Mucosa of descending colon (tissue), 3 donors: ENCODE measurements around the gene DHRS1. TPM values are rescaled to one million over a fixed set of nuclear protein-coding genes. Genes with fewer than 3 reads are reported as not detected.

Experiments used
- ATAC-seq: fragments of 200-7000 bp; cut with Tn5 transposase; one replicate; pipeline ENCODE4 v1.9.1; 2020; ENCODE audit warnings: mild to moderate bottlenecking, moderate library complexity
- DNase-seq, 3 donors: peaks; one replicate each; pipeline ENCODE4 v3.0.0-alpha.2; 2020
- H3K36me3 ChIP-seq: fragments of 200-600 bp; one replicate; pipeline ENCODE4 v1.8.0; 2021; ENCODE audit warnings: low read depth, mild to moderate bottlenecking
- H3K4me1 ChIP-seq: fragments of 200-600 bp; one replicate; pipeline ENCODE4 v1.8.0; 2021; ENCODE audit warnings: low read depth, mild to moderate bottlenecking
- H3K4me3 ChIP-seq: fragments of 200-600 bp; one replicate; pipeline ENCODE4 v1.8.0; 2021; ENCODE audit warnings: mild to moderate bottlenecking
- H3K9me3 ChIP-seq: fragments of 200-600 bp; one replicate; pipeline ENCODE4 v1.8.0; 2021; ENCODE audit warnings: mild to moderate bottlenecking
- intact Hi-C, 2 donors: fragments of 100-400 bp; cut with DNase I in 1 of 2; cut with micrococcal nuclease in 1 of 2; formaldehyde crosslinking; loops; one replicate each; pipeline versions ENCODE4 v1.11.0 to v1.11.1; 2022; cut with DNase I, micrococcal nuclease
- total RNA-seq, 3 donors: library from RNA; stranded (reverse); fragmentation: NEBNext Ultra II Directional in 2 of 3; extraction: Animal tissue kit (Norgen Biotek cat#: 25700) in 2 of 3; gene quantifications; one replicate each; pipeline versions ENCODE4 v1.2.1 to v1.2.4, GENCODE V29; 2021 to 2023
- TF ChIP-seq, protein P1 (sequence below): fragments of 200-600 bp; IDR thresholded peaks from one replicate; pipeline ENCODE4 v1.8.0; 2022; ENCODE audit warnings: antibody characterized with exemption, mild to moderate bottlenecking
- donor health status: DM: no; HTN: no; CAD: no; lungs with moderate emphysema.
- donor health status: DM: no; HTN: no; CAD: no.
- donor health status: DM: no; HTN: yes; CAD: no.

DHRS1 gene
- total RNA-seq, 3 donors from 2014 or later: 30.6 to 56.9 (median 54.9) TPM

GRCh38 chr14:24272467-24272866 lies 27.1 kb downstream of the DHRS1 start:
- H3K36me3 ChIP-seq: no peaks in the 10 kb centered on the region
- intact Hi-C loops: no loop called here
- H3K4me1 ChIP-seq: no peaks in the 10 kb centered on the region
- DNase-seq (no peak), ATAC-seq (no peak)
- H3K4me3 ChIP-seq: no peak overlapping the region
- no peaks in the 10 kb centered on the region for H3K9me3 ChIP-seq
- TF ChIP-seq, protein P1, sequence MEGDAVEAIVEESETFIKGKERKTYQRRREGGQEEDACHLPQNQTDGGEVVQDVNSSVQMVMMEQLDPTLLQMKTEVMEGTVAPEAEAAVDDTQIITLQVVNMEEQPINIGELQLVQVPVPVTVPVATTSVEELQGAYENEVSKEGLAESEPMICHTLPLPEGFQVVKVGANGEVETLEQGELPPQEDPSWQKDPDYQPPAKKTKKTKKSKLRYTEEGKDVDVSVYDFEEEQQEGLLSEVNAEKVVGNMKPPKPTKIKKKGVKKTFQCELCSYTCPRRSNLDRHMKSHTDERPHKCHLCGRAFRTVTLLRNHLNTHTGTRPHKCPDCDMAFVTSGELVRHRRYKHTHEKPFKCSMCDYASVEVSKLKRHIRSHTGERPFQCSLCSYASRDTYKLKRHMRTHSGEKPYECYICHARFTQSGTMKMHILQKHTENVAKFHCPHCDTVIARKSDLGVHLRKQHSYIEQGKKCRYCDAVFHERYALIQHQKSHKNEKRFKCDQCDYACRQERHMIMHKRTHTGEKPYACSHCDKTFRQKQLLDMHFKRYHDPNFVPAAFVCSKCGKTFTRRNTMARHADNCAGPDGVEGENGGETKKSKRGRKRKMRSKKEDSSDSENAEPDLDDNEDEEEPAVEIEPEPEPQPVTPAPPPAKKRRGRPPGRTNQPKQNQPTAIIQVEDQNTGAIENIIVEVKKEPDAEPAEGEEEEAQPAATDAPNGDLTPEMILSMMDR: no peak

GRCh38 chr14:24271834-24272263 lies 27.7 kb downstream of the DHRS1 start:
- H3K4me1 ChIP-seq: no peaks in the 10 kb centered on the region
- intact Hi-C loops: no loop called here

GRCh38 chr14:24271134-24271833 lies 28.3 kb downstream of the DHRS1 start, which contains the start of gene RABGGTA:
RABGGTA (minus strand) TSS chr14:24271597; CDS start chr14:24271115, 482 bp downstream.
- ATAC-seq (peak; percentile 98), DNase-seq (peak; percentile 91 to 96 (median 94))
- Histone ChIP-seq H3K4me1 (no peaks in the 10 kb centered on the region), H3K9me3 (no peaks in the 10 kb centered on the region), H3K36me3 (no peaks in the 10 kb centered on the region), H3K4me3 (peak within 1 kb of the TSS; percentile 71)
- intact Hi-C loops: no loop called here
- TF ChIP-seq, protein P1: peak; percentile 80

More at GRCh38 chr14:24271834-24272263, 27.7 kb downstream of the DHRS1 start:
- Histone ChIP-seq H3K9me3 (no peaks in the 10 kb centered on the region), H3K4me3 (no peak overlapping the region), H3K36me3 (no peaks in the 10 kb centered on the region)
- DNase-seq: peak in 1 of 3 donors; percentile 3
- ATAC-seq: no peak
- TF ChIP-seq, protein P1: no peak

- Histone ChIP-seq H3K36me3 (no peaks in the 10 kb centered on the region), H3K4me3 (peak overlapping the region; percentile 71), H3K9me3 (no peaks in the 10 kb centered on the region), H3K4me1 (no peaks in the 10 kb centered on the region)
- intact Hi-C loops: no loop called here
- ATAC-seq (peak; percentile 16), DNase-seq (no peak)
- TF ChIP-seq, protein P1: no peak
Measured at GRCh38 chr14:24270537-24271133, 28.9 kb downstream of the DHRS1 start.

- Histone ChIP-seq H3K4me3 (no peak overlapping the region), H3K9me3 (no peaks in the 10 kb centered on the region), H3K4me1 (no peaks in the 10 kb centered on the region), H3K36me3 (no peaks in the 10 kb centered on the region)
- DNase-seq: peak in 1 of 3 donors; percentile 29
- TF ChIP-seq, protein P1: no peak
- intact Hi-C loops: no loop called here
- no peak for ATAC-seq
Measured at GRCh38 chr14:24269910-24270536, 29.6 kb downstream of the DHRS1 start.
